HepG2 (cell line): ENCODE data around the gene GAL3ST2. TPM values are rescaled to one million over a fixed set of nuclear protein-coding genes. Genes with fewer than 3 reads are reported as not detected.
"Not testable (repeated sequence)": the region's sequence is repeated elsewhere in the genome, so short reads cannot be mapped to it uniquely, and the experiment has no call there.

ENCODE experiments used
- ATAC-seq: fragments of 200-7000 bp; cut with Tn5 transposase; 3 replicates; pipeline ENCODE4 v1.9.1; 2020; ENCODE audit warnings: mild to moderate bottlenecking, moderate library complexity
- BruUV-seq: library from RNA; stranded (reverse); fragments of 400-500 nt; replicated peaks from 2 replicates; lab custom pipeline; 2021; lab: Mats Ljungman, UMichigan
- CTCF ChIA-PET: fragments of 300-600 bp; formaldehyde crosslinking; extraction: SDS; loops from one replicate; lab custom pipeline; 2021; ENCODE audit warnings: low total read pairs, inconsistent platforms, low intra/inter-chr PET ratio; lab: Yijun Ruan, JAX
- POLR2A ChIA-PET: fragments of 350-600 bp; sonication (Branson Sonifier 250); formaldehyde crosslinking; loops from one replicate; lab custom pipeline; 2020; ENCODE audit warnings: antibody characterized with exemption, inconsistent platforms; lab: Yijun Ruan, JAX
- DNase-seq: peaks from one replicate; pipeline ENCODE4 v3.0.0-alpha.2; 2015; ENCODE audit warnings: low spot score
- FAIRE-seq: peaks from 3 replicates; lab custom pipeline; 2011; peaks lifted over from hg19 to GRCh38; lab: Jason Lieb, UNC
- H2AFZ ChIP-seq: one replicate; pipeline ENCODE4 v1.6.1; 2011; ENCODE audit warnings: low read length, inconsistent platforms
- H3K27ac ChIP-seq: fragments of 300-600 bp; 3 replicates; pipeline ENCODE4 v1.8.0; 2011; ENCODE audit warnings: mixed run types, mild to moderate bottlenecking, mixed read lengths, low read length, inconsistent platforms; ENCODE audit not compliant: insufficient read depth; ENCODE audit errors: extremely low read length
- H3K27me3 ChIP-seq, 2 experiments: fragments of 200-600 bp in 1 of 2; 2 replicates in 1 of 2; 3 replicates in 1 of 2; pipeline versions ENCODE4 v1.6.0 to v1.8.0; 2011; ENCODE audit warnings: low read length in 2 of 2, mild to moderate bottlenecking in 2 of 2, moderate library complexity in 2 of 2, inconsistent platforms in 1 of 2; ENCODE audit not compliant: insufficient read depth in 2 of 2, control insufficient read depth in 1 of 2
- H3K36me3 ChIP-seq, 2 experiments: fragments of 200-600 bp in 1 of 2; replicated peaks in 1 of 2; 2 replicates in 1 of 2; 3 replicates in 1 of 2; pipeline versions ENCODE4 v1.5.1 to v1.8.0; 2011; ENCODE audit warnings: low read length in 2 of 2, inconsistent platforms in 1 of 2; ENCODE audit not compliant: insufficient read depth in 2 of 2, control insufficient read depth in 1 of 2
- H3K4me1 ChIP-seq: 2 replicates; pipeline ENCODE4 v1.5.1; 2012; ENCODE audit warnings: low read length, inconsistent platforms; ENCODE audit not compliant: insufficient read depth
- H3K4me2 ChIP-seq: 2 replicates; pipeline ENCODE4 v1.6.0; 2011; ENCODE audit warnings: low read depth, low read length, inconsistent platforms
- H3K4me3 ChIP-seq, 3 experiments: fragments of 200-600 bp in 1 of 3; sonication (generic), shearing (Covaris generic) in 1 of 3; replicated peaks in 1 of 3; 2 replicates each; pipeline ENCODE4 v1.5.1; 2011 to 2016; ENCODE audit warnings: low read length in 3 of 3, inconsistent platforms in 2 of 3, low read depth in 2 of 3, mild to moderate bottlenecking in 2 of 3, control low read depth in 1 of 3, mixed read lengths in 1 of 3; ENCODE audit not compliant: insufficient read depth in 1 of 3
- H3K79me2 ChIP-seq: one replicate; pipeline ENCODE4 v1.6.1; 2011; ENCODE audit warnings: low read length, inconsistent platforms; ENCODE audit not compliant: insufficient read depth
- H3K9ac ChIP-seq: 2 replicates; pipeline ENCODE4 v1.6.0; 2011; ENCODE audit warnings: mild to moderate bottlenecking, low read depth, low read length, inconsistent platforms; ENCODE audit not compliant: insufficient read depth
- H3K9me3 ChIP-seq: 2 replicates; pipeline ENCODE4 v1.5.1; 2012; ENCODE audit warnings: mild to moderate bottlenecking, low read length
- H4K20me1 ChIP-seq: 2 replicates; pipeline ENCODE4 v1.6.0; 2011; ENCODE audit warnings: inconsistent platforms, mild to moderate bottlenecking, low read length, moderate library complexity; ENCODE audit not compliant: insufficient read depth
- STAG1 ChIP-seq: sonication (generic); formaldehyde crosslinking; IDR thresholded peaks from 2 replicates; pipeline ENCODE4 v1.4.0; 2020; ENCODE audit warnings: missing genetic modification reagents
- WGBS: methylation state at CpG from one replicate; pipeline ENCODE4 v1.1.6; 2017; ENCODE audit warnings: low lambda C conversion rate; 5-methylcytosine and 5-hydroxymethylcytosine counted together
- in situ Hi-C: cut with HindIII; loops from 2 replicates; pipeline ENCODE4 v1.10.0; 2017; ENCODE audit warnings: low pct_unique_long_range_greater_than_20kb; ENCODE audit not compliant: extremely low pct_ligation_motif_present
- intact Hi-C: fragments of 100-400 bp; cut with micrococcal nuclease; formaldehyde crosslinking; loops from one replicate; pipeline ENCODE4 v1.10.0; 2022; ENCODE audit not compliant: unreplicated experiment
- polyA plus RNA-seq, 8 experiments: library from polyadenylated mRNA; depleted of rRNA in 3 of 8; stranded (reverse) in 7 of 8; unstranded in 1 of 8; fragments of >200 nt; fragmentation: Illumina TruSeq in 4 of 8; extraction: Trizol in 4 of 8; gene quantifications; 2 replicates each; pipeline versions ENCODE4 v1.2.1 to v1.2.3, GENCODE V29; 2011 to 2016; ENCODE audit warnings: low read depth in 4 of 8, missing spikeins in 1 of 8, mixed read lengths in 1 of 8; ENCODE audit not compliant: insufficient read depth in 1 of 8
- total RNA-seq, 5 experiments: library from RNA; depleted of rRNA; stranded (reverse); fragments of >200 nt; fragmentation: Illumina TruSeq; extraction: Trizol; gene quantifications; 2 replicates each; pipeline ENCODE4 v1.2.3, GENCODE V29; 2016; ENCODE audit warnings: low read depth in 1 of 5
- TF ChIP-seq, protein P1 (sequence below): sonication (generic); formaldehyde crosslinking; IDR thresholded peaks from 2 replicates; pipeline ENCODE4 v1.4.0; 2020; ENCODE audit warnings: missing genetic modification reagents

GAL3ST2 gene
- total and polyA plus RNA-seq, 2 of the 13 experiments (the other 11 are each of a cell fraction or from before 2014, with no cell fraction given): 0.17 to 0.20 TPM

DNA sequence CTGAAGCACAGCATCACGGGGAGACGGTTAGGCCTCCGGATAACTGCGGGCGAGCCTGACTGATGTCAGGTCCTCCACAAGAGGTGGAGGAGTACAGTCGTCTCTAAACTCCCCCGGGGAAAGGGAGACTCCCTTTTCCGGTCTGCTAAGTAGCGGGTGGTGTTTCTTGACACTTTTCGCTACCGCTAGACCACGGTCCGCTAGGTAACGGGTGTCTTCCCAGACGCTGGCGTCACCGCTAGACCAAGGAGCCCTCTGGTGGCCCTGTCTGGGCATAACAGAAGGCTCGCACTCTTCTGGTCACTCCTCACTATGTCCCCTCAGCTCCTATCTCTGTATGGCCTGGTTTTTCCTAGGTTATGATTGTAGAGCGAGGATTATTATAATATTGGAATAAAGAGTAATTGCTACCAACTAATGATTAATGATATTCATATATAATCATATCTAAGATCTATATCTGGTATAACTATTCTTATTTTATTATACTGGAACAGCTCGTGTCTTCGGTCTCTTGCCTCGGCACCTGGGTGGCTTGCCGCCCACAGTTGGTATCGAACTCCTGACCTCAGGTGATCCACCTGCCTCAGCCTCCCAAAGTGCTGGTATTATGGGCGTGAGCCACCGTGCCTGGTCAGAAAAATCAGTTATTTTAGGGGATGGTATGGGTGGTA, 44.0 kb upstream of the GAL3ST2 start:
- H3K9me3 ChIP-seq, ATAC-seq, H3K27ac ChIP-seq, H3K36me3 ChIP-seq, BruUV-seq, DNase-seq, CTCF ChIA-PET, H3K27me3 ChIP-seq, H4K20me1 ChIP-seq, H2AFZ ChIP-seq, intact Hi-C loops, H3K9ac ChIP-seq, H3K4me3 ChIP-seq, H3K79me2 ChIP-seq, FAIRE-seq: not testable (repeated sequence)
- WGBS: 44% methylated on average over 20 of the region's 26 CpGs
- TF ChIP-seq, protein P1, sequence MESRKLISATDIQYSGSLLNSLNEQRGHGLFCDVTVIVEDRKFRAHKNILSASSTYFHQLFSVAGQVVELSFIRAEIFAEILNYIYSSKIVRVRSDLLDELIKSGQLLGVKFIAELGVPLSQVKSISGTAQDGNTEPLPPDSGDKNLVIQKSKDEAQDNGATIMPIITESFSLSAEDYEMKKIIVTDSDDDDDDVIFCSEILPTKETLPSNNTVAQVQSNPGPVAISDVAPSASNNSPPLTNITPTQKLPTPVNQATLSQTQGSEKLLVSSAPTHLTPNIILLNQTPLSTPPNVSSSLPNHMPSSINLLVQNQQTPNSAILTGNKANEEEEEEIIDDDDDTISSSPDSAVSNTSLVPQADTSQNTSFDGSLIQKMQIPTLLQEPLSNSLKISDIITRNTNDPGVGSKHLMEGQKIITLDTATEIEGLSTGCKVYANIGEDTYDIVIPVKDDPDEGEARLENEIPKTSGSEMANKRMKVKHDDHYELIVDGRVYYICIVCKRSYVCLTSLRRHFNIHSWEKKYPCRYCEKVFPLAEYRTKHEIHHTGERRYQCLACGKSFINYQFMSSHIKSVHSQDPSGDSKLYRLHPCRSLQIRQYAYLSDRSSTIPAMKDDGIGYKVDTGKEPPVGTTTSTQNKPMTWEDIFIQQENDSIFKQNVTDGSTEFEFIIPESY: peak; percentile 55; the same call in 1 of the 2 replicates
- peak; percentile 52 for TF ChIP-seq STAG1 (CRISPR knock-in tag)
- Histone ChIP-seq H3K4me1 (peaks cover 28% of the 10 kb centered on the region), H3K4me2 (0 out of 2 replicates have a peak overlapping the region, but pooled peaks have one; percentile 20)
- POLR2A ChIA-PET: interaction anchor here (4.0 to 6.5 kb wide), 3 partner anchors 32 to 77 kb away, joined by 25 to 113 read pairs (median 77); partner anchors contain the start of genes GAL3ST2, ING5 and NEU4
- in situ Hi-C loops: loop anchor here (10.0 kb wide), 1 partner anchor 142 kb away; no protein-coding TSS in a partner anchor
